HG03457 (cell line): ENCODE measurements around the gene MAP1S.

Experiments
- ATAC-seq: cut with Tn5 transposase; IDR thresholded peaks from one replicate; pipeline ENCODE4 v1.9.1; 2021; ENCODE audit warnings: moderate number of reproducible peaks; ENCODE audit not compliant: unreplicated experiment

Gene MAP1S

GRCh38 chr19:17687857-17688784, 31.2 kb upstream of the MAP1S start, which contains the start of gene UNC13A:
UNC13A (minus strand) TSS chr19:17688354; CDS start chr19:17688199, 155 bp downstream.
- ATAC-seq: no peak

GRCh38 chr19:17688853-17689595, 30.3 kb upstream of the MAP1S start:
- no peak for ATAC-seq

GRCh38 chr19:17692566-17692965, 26.7 kb upstream of the MAP1S start:
- no peak for ATAC-seq

- no peak for ATAC-seq
Measured at GRCh38 chr19:17695198-17695597, 24.1 kb upstream of the MAP1S start.

- no peak for ATAC-seq
Measured at GRCh38 chr19:17703824-17704463, 15.3 kb upstream of the MAP1S start.

- no peak for ATAC-seq
Measured at GRCh38 chr19:17706750-17707181, 12.5 kb upstream of the MAP1S start.

GRCh38 chr19:17711851-17712250, 7.4 kb upstream of the MAP1S start:
- no peak for ATAC-seq

- ATAC-seq: no peak
Measured at GRCh38 chr19:17716309-17716929, 2.9 kb upstream of the MAP1S start.

- no peak for ATAC-seq
Measured at GRCh38 chr19:17718550-17718946, 732 bp upstream of the MAP1S start.

GRCh38 chr19:17719730-17720400, 585 bp downstream of the MAP1S start:
- no peak for ATAC-seq

GRCh38 chr19:17720440-17720839, 1.2 kb downstream of the MAP1S start:
- no peak for ATAC-seq

- no peak for ATAC-seq
Measured at GRCh38 chr19:17721111-17721628, 1.9 kb downstream of the MAP1S start.

- ATAC-seq: no peak
Measured at GRCh38 chr19:17721821-17722220, 2.5 kb downstream of the MAP1S start.

GRCh38 chr19:17722655-17723240, 3.5 kb downstream of the MAP1S start:
- no peak for ATAC-seq

- no peak for ATAC-seq
Measured at GRCh38 chr19:17724655-17725054, 5.4 kb downstream of the MAP1S start.

GRCh38 chr19:17725422-17726078, 6.3 kb downstream of the MAP1S start:
- ATAC-seq: no peak

- no peak for ATAC-seq
Measured at GRCh38 chr19:17726136-17726741, 7.0 kb downstream of the MAP1S start.

- no peak for ATAC-seq
Measured at GRCh38 chr19:17726964-17727773, 7.9 kb downstream of the MAP1S start.
